HG03108 (cell line): ENCODE results near the gene DAAM2.

ENCODE experiments used
- ATAC-seq: cut with Tn5 transposase; IDR thresholded peaks from one replicate; pipeline ENCODE4 v1.9.1; 2021; ENCODE audit warnings: moderate library complexity; ENCODE audit not compliant: unreplicated experiment

The DAAM2 gene

GRCh38 chr6:39925191-39925930, 133.2 kb downstream of the DAAM2 start:
- ATAC-seq, result no peak

- ATAC-seq, result no peak
These were observed 133.7 kb downstream of the DAAM2 start for GRCh38 chr6:39925931-39926290.

- ATAC-seq, result no peak
These were observed 134.5 kb downstream of the DAAM2 start for GRCh38 chr6:39926668-39927067.

- no peak for ATAC-seq
These were observed 135.0 kb downstream of the DAAM2 start for GRCh38 chr6:39927159-39927558.

GRCh38 chr6:39929039-39929732, 137.0 kb downstream of the DAAM2 start:
- ATAC-seq, result no peak

- ATAC-seq, result no peak
These were observed 137.7 kb downstream of the DAAM2 start for GRCh38 chr6:39929733-39930461.

- no peak for ATAC-seq
These were observed 138.4 kb downstream of the DAAM2 start for GRCh38 chr6:39930540-39930939.

- no peak for ATAC-seq
These were observed 139.4 kb downstream of the DAAM2 start for GRCh38 chr6:39931607-39932006.

- ATAC-seq, result no peak
These were observed 140.3 kb downstream of the DAAM2 start for GRCh38 chr6:39932386-39932910.

- no peak for ATAC-seq
These were observed 141.5 kb downstream of the DAAM2 start for GRCh38 chr6:39933669-39934130.

GRCh38 chr6:39934131-39934757, 142.1 kb downstream of the DAAM2 start, which contains the start of gene MOCS1:
Gene MOCS1 (minus strand): TSS chr6:39934462. CDS start chr6:39934417, 45 bp downstream.
- no peak for ATAC-seq

- ATAC-seq, result no peak
These were observed 143.1 kb downstream of the DAAM2 start for GRCh38 chr6:39935241-39935640.

- no peak for ATAC-seq
These were observed 144.7 kb downstream of the DAAM2 start for GRCh38 chr6:39936857-39937256.

GRCh38 chr6:39937686-39938333, 145.6 kb downstream of the DAAM2 start:
- ATAC-seq, result no peak

GRCh38 chr6:39938773-39939654, 146.8 kb downstream of the DAAM2 start:
- ATAC-seq, result no peak

- no peak for ATAC-seq
These were observed 149.0 kb downstream of the DAAM2 start for GRCh38 chr6:39941138-39941537.

GRCh38 chr6:39941820-39942219, 149.6 kb downstream of the DAAM2 start:
- ATAC-seq, result no peak

GRCh38 chr6:39942903-39943580, 150.9 kb downstream of the DAAM2 start:
- no peak for ATAC-seq

GRCh38 chr6:39945626-39946025, 153.4 kb downstream of the DAAM2 start:
- ATAC-seq, result no peak
